ENCODE results near the gene RBM43.

DNA sequence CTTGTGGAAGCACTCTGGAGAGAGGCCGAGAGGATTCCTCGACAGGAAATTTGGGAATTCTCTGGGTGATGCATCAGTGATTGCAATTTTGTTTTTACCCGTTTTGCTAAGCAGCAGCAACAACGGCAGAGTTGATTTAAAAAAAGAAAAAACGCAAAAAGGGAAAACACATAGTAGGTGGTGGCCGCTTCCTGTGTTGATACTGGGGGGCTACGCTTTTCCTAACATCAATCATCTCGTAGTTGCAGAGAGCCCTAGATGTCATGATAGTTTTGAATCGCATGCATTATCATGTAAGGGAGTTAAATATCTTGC lies 271 bp upstream of the RBM43 start:
- TF ChIP-seq, protein P1, sequence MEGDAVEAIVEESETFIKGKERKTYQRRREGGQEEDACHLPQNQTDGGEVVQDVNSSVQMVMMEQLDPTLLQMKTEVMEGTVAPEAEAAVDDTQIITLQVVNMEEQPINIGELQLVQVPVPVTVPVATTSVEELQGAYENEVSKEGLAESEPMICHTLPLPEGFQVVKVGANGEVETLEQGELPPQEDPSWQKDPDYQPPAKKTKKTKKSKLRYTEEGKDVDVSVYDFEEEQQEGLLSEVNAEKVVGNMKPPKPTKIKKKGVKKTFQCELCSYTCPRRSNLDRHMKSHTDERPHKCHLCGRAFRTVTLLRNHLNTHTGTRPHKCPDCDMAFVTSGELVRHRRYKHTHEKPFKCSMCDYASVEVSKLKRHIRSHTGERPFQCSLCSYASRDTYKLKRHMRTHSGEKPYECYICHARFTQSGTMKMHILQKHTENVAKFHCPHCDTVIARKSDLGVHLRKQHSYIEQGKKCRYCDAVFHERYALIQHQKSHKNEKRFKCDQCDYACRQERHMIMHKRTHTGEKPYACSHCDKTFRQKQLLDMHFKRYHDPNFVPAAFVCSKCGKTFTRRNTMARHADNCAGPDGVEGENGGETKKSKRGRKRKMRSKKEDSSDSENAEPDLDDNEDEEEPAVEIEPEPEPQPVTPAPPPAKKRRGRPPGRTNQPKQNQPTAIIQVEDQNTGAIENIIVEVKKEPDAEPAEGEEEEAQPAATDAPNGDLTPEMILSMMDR (IDR thresholded peaks at IDR 0.05), result no peak
- TF ChIP-seq POLR2A (IDR thresholded peaks at IDR 0.05), result no peak
